GM21447 (cell line): Measurements from ENCODE around the gene RASSF10.

ENCODE experiments used
- ATAC-seq: cut with Tn5 transposase; IDR thresholded peaks from one replicate; pipeline ENCODE4 v1.9.1; 2021; ENCODE audit not compliant: unreplicated experiment

The RASSF10 gene

GRCh38 chr11:13053255-13053917 is 44.3 kb downstream of the RASSF10 start:
- no peak for ATAC-seq

GRCh38 chr11:13054278-13054677 is 45.2 kb downstream of the RASSF10 start:
- ATAC-seq: no peak

GRCh38 chr11:13055200-13055599 is 46.1 kb downstream of the RASSF10 start:
- no peak for ATAC-seq

DNA sequence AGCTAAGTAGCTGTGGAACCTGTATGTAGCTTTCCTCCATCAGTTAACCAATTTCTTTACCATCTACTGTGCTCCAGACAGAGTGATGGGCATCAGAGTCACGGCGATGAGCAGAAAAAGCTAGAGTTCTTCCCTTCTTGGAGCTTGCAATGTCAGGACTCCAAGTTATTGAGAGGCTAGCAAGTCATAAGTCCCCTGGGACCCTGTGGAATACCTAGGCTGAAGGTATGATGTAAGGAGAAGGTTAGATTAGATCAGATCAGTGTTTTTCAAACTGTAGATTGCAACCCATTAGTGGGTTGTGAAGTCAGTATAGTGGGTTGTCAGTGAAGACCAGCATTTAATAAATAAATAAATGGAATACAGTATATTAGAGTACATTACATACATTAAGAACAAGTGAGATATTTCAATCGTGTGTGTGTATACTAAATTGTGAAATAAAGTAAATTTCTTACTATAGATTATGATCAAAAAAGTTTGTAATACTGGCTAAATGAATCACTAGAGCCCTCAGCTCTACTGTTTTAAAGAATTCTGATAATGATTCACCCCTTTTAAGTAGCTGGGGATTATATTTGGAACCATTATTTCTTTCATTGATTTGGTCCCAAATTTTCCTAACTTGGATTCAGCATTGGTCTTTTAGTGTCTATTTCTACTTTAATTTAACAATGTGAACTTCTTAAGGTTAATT is 52.3 kb downstream of the RASSF10 start:
- ATAC-seq: no peak
